HG03064 (cell line): ENCODE data around the gene LINGO3.
"Not testable (repeated sequence)": the region's sequence is repeated elsewhere in the genome, so short reads cannot be mapped to it uniquely, and the experiment has no call there.

Experiments used
- ATAC-seq: cut with Tn5 transposase; IDR thresholded peaks from one replicate; pipeline ENCODE4 v1.9.1; 2021; ENCODE audit warnings: low read depth; ENCODE audit not compliant: unreplicated experiment

LINGO3 gene, protein sequence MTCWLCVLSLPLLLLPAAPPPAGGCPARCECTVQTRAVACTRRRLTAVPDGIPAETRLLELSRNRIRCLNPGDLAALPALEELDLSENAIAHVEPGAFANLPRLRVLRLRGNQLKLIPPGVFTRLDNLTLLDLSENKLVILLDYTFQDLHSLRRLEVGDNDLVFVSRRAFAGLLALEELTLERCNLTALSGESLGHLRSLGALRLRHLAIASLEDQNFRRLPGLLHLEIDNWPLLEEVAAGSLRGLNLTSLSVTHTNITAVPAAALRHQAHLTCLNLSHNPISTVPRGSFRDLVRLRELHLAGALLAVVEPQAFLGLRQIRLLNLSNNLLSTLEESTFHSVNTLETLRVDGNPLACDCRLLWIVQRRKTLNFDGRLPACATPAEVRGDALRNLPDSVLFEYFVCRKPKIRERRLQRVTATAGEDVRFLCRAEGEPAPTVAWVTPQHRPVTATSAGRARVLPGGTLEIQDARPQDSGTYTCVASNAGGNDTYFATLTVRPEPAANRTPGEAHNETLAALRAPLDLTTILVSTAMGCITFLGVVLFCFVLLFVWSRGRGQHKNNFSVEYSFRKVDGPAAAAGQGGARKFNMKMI

DNA sequence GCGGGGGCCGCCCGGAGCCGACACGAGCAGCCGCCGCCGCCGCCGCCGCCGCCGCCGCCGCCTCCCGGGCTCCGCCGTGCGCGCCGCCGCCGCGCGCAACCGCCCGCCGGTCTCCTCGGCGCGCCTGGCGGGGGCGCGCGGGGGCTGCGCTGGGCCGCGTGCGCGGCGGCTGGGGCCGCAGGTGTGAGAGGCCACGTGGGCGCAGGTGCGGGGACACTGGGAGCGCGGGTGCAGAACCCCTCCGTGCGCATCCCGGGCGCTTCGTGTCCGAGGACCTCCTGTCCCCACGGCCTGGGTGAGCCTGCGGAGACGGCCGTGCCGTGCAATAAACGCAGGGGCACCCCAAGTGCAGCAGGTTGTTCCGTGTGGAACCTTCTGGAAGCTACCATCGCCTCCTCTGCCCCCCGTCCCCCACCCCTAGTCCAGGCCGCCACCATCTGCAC, at the start of gene LINGO3:
Gene LINGO3 (minus strand): TSS at position 41 of the 443 bp plus-strand sequence. CDS start 16,378 bp downstream, outside the sequence.
- ATAC-seq, result no peak

DNA sequence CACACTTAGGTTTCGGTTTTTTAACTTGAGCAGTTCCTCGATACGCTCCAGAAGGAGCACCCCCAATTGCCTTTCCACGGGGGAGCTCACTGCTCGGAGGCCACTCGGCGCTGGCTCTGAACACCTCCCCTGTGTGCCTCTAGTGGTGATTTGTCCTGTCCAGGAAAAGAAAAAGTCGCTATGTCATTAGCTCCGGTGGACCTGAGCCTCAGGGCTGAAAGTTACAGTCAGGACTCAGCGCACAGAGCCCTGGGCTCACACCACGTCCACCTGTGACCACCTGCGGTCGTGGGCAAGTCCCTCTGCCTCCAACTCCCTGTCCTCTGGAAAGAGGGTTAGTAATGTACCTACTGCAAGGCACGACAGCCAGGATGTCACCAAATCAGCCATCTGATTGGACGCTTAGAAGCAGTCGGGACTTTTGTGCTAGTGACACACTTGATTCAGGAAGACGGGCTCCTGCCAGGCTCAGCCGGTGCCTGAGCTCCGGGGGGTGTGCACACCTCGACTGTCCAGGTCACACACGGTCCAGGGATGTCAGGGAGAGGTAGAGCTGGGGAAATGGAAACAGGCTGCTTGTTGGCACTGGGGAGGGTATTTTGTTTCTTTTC, 48.2 kb upstream of the LINGO3 start:
- ATAC-seq, result no peak

DNA sequence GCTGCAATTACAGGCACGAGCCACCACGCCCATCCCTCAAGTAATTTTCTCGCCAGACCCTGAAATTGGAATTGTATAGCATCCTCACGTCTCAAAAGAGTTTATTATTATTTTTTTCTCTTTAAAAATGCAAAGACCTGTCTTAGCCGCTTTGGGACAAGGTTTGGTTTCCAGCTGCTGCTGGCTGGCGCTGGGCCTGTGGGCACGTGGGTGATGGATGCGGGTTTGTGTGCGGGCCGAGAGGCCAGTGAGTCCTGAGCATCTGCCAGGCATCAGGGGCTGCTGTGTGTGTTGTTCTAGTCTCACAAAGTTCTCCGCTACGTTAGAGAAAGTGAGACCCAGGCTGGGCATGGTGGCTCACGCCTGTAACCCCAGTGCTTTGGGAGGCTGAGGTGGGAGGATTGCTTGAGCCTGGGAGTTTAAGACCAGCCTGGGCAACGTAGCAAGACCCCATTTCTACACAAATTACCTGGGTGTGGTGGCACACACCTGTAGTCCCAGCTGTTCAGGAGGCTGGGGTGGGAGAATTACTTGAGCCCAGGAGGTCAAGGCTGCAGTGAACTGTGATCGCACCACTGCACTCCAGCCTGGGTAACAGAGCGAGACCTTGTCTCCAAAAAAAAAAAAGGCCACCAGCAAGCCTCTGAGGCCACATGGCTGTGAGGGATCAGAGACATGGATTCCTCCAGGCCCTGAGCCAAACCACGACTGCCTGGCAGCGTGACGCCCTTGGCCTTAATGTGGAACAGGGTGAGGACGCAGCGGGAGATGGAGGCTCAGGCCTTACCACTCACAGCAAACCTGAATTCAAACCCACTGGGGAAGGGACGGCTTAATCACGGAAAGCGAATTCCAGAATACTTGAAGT, 47.4 kb upstream of the LINGO3 start:
- no peak for ATAC-seq

DNA sequence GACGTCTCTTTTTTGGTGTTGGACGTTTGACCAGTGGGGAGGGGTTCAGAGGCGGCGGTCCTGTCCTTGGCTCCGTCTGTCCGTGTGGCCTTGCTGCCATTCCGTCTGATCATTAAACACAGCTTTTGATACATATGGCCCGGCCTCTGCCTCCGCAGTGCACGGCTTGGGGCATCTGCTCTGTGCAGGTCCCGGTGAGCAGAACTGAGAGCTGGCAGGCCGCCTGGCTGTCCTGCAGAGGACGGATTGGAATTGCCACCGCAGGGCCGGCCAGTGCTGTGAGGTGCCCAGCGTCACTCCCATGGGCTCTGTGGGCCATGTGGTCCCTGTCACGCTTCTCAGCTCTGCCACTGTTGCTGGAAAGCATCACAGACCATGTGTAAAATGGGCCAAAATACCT, 46.7 kb upstream of the LINGO3 start:
- ATAC-seq, result no peak

DNA sequence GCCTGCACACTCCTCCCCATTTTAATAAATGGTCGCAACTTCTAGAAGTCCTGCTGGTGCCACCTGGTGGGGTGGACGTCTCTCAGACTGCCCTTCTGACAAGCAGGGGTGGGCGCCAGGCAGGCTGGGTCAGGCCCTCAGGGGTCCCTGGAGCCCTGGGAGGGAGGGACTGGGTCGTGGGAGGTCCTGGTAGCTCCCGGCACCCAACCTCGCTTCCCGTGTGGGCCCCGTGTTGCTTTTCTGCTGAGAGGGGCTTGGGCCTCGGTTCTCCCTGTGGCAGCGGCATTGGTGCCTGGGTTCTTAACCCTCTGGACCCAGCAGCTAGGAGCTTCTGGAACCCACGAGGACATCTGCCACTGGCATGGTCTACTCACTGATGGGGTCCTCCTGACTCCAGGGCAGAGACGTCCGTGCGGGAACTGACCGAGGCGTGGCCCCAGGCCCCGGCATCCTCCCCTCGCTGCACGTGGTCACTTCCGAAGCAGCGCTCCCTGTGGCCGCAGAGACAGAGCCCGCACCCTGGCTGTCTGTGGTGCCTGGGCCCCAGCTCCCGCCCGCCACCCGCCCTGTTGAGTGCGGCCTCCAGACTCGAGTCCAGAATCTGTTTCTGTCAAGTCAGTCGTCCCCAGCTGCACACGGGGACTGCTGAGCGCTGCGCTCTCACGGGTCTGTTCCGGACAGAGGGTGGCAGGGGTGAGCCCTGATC, 46.1 kb upstream of the LINGO3 start:
- no peak for ATAC-seq

DNA sequence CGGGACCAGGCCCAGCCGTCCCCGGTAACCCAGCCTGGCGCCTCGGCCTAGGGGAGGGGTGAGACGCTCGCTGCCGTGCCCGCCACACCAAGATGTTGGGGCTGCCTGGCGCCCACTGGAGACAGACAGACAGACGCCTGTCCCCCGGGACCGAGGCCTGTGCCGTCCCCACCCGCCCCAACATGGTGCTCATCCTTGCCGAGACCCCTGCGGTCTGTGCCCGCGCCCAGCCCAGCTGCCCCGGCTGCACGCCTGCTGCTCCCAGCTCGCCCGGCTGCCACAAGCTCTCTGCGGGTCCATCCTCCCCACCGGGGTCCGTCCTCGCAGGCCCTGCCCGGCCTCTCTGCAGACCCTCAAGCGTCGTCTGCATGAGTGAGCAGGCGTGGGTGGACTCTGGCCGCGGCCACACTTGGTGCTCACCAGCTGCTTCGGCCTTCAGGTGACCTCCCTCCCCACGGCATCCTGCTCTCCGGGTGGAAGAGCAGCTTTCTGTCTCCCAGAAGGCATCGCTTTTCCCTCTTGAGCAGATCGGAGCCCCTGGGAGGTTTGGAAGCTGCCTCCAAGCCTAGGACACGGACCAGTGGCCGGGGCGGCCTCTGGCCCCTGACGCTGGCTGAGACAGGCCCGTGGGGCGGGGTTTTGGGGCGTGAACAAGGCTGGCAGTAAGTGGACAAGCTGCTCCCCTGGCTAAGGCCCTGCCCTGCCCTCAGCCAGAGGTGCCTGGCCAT, 45.4 kb upstream of the LINGO3 start:
- ATAC-seq, result no peak

DNA sequence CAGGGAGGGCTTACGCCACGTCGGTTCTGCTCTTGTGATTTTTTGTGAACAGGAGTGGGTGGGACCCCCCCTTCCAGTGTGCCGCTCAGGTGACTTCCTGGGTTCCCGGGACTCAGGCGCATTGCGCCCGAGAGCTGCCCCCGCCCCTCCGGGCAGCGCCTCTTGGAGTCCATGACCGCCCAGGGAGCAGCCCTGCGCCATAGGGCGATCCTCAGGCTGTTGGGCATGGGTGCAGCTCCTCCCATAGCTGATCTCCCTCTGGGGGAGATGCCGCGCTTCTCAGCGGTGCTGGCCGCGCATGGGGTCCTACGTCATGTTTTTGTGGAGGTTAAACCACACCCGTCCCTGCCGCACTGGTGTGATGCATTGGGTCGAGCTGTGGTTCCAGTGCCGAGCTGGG, 44.2 kb upstream of the LINGO3 start:
- ATAC-seq, result no peak

DNA sequence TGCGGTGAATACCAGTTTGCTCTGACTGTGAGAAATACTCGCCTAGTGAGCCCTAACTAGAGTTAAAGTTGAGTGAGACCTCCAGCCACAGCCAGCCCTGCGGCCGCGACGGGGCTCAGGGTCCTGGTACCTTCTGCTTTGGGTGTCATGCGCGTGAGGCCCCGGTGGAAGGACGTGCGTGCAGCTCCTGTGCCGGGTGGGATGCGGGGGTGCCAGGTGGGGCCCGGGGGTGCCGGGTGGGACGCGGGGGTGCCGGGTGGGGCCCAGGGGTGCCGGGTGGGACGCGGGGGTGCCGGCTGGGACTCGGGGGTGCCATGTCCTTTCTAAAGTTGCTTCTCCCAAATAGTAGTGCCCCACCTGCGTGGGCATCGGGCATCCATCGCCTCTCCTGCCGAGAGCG, 43.6 kb upstream of the LINGO3 start:
- ATAC-seq, result no peak

DNA sequence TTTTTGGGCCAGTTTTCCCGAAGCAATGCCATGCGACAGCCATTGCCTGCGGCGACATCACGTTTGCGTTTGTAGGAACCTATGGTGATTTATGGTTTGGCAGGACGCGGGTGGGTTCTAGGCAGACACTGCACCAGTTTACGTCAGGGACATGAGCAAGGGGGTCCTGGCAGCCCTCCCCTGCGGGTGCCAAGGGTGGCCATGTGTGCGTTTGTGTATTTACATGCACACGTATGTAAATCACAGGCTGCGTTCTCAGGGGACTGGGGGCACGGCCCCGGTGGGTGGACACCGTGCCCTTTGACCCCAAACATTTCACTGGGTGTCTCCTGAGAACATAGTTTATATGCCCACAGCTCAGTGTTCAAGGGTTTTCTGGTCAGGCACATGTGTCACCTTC, 42.7 kb upstream of the LINGO3 start:
- ATAC-seq, result no peak

DNA sequence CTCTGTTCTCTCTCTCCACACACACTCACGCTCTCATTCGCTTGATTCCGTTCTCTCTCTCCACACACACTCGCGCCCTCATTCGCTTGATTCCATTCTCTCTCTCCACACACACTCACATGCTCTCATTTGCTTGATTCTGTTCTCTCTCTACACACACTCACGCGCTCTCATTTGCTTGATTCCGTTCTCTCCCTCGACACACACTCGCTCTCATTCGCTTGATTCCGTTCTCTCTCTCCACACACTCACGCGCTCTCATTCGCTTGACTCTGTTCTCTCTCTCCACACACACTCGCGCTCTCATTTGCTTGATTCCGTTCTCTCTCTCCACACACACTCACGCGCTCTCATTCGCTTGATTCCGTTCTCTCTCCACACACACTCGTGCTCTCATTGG, 41.9 kb upstream of the LINGO3 start:
- ATAC-seq, result not testable (repeated sequence)

DNA sequence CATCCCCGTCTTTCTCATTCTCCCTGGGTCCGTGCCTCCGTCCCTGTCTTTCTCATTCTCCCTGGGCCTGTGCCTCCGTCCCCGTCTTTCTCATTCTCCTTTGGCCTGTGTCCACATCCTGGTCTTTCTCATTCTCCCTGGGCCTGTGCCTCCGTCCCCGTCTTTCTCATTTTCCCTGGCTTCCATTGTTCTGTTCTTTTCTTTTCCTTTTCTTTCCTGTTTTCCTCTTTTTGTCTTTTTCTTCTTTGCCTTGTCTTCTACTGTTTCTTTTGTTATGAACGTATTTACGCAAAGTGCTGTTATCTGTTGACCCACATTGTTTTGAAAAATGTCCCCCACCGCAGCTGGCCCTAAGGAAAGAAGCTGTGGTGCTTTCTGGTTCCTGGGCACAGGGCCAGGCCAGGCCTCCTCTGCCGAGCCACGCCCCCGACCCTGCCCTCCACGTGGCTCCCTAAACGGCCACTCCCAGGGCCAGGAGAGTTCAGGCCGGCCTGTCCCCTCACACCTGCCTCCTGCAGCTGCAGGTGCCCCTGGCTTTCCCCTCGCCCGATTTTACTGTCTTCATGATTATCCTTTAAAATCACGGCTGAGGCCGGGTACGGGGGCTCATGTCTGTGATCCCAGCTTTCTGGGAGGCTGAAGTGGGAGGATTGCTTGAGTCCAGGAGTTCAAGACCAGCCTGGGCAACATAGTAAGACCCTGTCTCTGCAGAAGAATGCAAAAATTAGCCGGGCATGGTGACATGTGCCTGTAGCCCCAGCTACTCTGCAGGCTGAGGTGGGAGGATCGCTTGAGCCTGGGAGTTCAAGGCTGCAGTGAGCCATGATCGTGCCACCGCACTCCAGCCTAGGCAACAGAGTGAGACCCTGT, 38.1 kb upstream of the LINGO3 start:
- no peak for ATAC-seq

DNA sequence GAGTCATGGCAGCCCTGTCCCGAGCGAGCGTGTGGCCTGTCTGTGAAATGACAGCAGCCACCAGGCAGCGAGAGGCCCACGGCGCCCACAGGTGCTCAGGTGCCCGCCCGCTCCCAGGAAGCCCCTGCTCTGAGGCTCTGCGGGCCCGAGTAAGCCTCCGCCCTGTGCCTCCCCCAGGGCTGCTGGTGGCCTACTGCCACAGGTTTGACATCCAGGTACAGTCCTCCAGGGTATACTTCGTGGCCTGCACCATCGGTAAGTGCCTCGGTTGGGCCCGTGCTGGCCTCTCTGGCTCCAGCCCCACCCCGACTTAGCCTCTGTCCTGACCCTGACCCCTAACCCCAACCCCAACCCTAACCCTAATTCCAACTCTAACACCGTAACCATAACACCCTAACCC, 37.1 kb upstream of the LINGO3 start:
- no peak for ATAC-seq

DNA sequence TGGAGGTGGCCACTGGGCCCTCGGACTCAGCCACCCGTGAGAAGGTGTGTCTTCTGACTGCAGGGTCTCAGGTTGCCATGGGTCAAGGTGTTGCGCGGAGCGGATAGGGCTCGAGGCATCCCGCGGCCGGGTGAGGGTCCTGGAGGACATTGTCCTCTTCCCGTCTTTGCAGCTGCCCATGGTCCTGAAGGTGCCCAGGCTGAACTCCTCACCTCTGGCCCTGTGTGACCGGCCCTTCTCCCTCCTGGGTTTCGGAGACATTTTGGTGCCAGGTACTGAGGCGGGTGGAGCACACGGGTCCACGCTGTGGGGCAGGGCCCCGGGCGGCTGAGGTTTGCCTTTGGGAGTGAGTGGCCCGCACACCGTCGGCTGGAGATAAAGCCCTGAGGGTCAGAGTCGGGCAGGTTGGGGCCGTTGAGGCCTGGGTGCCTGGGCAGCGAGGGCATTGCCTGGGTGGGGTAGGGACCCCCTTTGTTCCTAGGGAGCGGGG, 36.5 kb upstream of the LINGO3 start:
- ATAC-seq, result no peak

DNA sequence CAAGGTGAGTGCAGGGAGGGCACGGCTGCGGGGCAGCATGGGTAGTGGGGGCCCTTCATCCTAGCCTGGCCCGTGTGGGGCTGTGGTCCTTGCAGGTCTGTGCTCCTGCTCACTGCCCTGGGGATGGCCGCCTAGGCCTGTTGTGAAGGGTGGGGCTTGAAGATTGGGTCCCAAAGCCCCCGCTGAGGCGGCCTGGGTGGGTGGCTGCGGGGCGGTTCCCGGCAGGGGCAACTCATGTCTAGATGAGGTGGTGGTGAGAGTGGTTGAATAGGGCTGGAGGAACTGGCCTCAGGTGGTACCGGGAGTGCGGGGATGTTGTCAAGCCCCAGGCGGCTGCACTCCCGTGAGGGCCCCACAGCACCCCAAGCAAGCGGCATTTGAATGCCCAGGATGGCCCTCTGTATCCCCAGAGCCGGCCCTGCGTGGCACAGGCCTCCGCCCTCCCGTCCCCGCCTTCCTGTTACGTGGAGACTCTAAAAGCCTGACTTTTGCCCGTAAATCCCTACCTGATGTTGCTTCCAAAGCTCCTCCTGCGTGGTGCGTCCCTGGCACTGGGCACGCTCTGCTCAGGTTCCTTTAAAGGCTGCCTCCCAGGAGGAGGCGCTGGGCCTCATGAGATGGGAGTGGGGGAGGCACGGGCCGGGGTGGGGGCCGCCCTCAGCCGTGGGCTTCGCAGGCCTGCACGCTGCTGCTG, 35.5 kb upstream of the LINGO3 start:
- no peak for ATAC-seq

DNA sequence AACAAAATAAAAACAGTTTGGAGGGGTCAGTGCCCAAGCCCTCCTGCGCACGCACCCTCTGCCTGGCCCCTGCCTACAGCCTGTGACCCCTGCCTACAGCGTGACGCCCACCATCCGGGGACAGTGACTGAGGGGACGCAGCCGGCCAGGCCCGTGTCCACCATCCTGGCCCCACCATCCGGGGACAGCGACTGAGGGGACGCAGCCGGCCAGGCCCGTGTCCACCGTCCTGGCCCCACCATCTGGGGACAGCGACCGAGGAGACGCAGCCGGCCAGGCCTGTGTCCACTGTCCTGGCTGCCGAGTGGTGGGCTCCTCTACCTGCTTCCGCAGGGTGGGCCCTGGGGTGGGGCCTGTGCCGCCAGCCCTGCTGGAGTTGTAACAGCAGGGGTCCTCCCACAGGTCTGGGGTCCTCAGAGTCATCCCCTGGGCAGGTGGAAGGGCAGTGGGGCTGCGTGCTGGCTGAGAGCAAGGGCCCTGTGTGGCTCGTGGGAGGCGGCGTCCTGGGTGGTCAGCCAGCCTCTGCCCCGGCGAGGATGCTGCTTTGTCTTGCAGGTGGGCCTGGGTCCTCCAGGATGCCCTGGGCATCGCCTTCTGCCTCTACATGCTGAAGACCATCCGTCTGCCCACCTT, 34.8 kb upstream of the LINGO3 start:
- no peak for ATAC-seq

DNA sequence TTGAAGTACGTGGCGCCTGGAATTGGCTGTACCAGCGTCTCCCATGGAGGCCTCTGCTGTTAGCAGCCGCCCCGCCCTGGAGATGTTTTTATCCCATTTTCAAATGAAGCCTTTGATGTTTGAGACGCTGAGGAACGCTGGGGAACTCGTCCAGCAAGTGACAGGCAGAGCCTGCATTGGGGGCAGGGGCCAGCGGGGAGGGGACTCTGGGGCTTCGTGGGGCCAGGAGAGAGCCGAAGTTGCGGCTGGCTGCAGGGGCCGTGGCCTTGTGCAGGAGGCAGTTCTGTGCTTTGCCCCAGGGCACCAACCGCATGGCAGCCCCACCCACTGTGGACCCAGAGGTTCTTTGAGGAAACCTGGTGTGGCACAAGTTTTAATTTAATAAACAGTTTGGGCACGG, 34.0 kb upstream of the LINGO3 start:
- ATAC-seq, result no peak

DNA sequence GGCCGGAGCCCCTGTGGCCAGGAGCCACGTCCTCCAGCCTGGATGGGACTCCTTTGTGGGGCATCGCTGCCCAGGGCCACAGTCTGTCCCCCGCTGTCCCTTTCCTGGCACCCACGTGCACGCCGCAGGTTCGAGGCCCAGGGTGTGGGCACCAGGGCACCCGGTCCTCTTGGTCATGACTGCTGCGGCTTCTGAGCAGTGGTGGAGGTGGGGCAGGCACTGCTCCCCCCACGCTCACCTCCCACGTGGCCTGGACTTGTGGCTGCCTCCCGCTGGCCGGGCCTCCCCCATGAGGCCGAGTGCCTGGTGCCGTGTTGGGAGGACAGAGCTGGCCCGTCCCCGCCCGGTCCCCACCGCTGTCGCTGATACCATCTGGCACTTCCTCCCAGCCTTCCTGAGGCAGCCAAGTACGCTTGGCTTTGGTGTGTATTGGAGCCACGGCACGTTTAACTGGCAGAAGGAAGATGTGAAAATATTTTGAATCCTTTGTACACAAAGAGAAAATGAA, 33.3 kb upstream of the LINGO3 start:
- no peak for ATAC-seq
